ENCODE measurements around the gene TBCC.

DNA sequence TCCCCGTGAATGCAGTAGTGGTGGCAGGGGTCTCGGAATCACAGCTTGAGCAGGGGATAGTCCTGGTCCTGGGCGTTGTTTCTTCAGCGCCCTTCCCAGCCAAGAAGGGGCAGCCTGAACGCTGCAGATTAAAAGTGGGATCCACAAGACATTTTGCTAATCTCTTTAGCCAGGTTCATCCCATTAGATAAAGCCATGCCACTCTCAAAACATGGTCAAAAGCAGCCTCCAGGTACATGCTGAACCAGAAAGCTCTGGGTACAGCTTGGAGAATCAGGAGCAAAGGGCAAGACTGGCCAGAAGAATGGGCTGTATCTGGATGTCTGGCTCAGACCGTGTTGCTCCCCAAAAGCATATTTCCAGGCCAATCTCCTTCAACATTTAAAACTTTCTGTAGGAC, 23.4 kb downstream of the TBCC start, which contains the start of gene PRPH2:
- TF ChIP-seq ZNF274 (IDR thresholded peaks at IDR 0.05; ENCODE audit: low read depth, low read length) (no peak), SUZ12 (IDR thresholded peaks at IDR 0.05; ENCODE audit: extremely low read depth, insufficient read depth, insufficient read length) (no peak), YY1 (IDR thresholded peaks at IDR 0.05; ENCODE audit: insufficient read depth, insufficient read length) (no peak)

All from NT2/D1 (cell line).